Measurements from ENCODE around the gene CNKSR3.

Gene CNKSR3

DNA sequence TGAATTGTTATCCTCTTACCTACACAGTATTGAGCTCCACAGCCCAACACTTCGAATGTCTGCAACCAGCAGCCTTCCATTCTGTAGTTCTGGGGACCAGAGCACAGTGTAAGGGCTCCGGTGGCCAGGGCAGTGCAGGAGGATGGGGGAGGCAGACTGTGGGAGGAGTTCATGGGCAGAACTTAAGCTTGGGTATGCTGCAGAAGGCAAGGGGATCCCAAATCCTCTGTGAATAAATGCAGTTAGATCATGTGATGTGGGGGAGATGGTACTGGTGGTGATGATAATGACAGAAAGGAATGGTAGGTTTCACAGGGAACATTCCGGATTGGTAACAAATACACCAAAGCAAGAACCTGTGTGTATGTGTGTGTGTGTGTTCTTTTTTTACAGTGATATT is 26.5 kb upstream of the CNKSR3 start:
- TF ChIP-seq, protein P1, sequence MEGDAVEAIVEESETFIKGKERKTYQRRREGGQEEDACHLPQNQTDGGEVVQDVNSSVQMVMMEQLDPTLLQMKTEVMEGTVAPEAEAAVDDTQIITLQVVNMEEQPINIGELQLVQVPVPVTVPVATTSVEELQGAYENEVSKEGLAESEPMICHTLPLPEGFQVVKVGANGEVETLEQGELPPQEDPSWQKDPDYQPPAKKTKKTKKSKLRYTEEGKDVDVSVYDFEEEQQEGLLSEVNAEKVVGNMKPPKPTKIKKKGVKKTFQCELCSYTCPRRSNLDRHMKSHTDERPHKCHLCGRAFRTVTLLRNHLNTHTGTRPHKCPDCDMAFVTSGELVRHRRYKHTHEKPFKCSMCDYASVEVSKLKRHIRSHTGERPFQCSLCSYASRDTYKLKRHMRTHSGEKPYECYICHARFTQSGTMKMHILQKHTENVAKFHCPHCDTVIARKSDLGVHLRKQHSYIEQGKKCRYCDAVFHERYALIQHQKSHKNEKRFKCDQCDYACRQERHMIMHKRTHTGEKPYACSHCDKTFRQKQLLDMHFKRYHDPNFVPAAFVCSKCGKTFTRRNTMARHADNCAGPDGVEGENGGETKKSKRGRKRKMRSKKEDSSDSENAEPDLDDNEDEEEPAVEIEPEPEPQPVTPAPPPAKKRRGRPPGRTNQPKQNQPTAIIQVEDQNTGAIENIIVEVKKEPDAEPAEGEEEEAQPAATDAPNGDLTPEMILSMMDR (IDR thresholded peaks at IDR 0.05; ENCODE audit: extremely low read depth, missing control alignments) = no peak
- no peak for DNase-seq (ENCODE audit: low spot score)

GRCh38 chr6:154536255-154536654 is 25.8 kb upstream of the CNKSR3 start:
- TF ChIP-seq, protein P1 (IDR thresholded peaks at IDR 0.05; ENCODE audit: extremely low read depth, missing control alignments) = no peak
- DNase-seq (ENCODE audit: low spot score) = no peak

DNA sequence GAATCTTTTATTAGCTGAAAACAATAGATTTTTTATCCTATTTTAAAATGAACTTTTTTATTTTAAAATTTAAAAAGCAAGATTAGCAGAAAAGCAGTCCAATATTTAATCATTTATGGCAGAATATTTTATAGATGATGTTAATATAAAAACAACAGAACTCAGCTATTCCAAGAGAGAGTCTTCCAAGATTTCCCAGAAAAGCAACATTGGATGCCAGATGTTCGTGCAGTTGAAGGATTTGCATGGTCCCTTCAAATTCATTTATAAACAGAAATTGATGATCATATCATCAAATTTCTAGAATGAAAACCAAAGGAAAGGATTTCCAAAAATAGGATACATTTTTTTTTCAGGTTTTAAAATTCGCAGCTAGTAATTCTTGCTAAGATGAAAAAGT is 25.4 kb upstream of the CNKSR3 start:
- TF ChIP-seq, protein P1 (IDR thresholded peaks at IDR 0.05; ENCODE audit: extremely low read depth, missing control alignments) = no peak
- no peak for DNase-seq (ENCODE audit: low spot score)

DNA sequence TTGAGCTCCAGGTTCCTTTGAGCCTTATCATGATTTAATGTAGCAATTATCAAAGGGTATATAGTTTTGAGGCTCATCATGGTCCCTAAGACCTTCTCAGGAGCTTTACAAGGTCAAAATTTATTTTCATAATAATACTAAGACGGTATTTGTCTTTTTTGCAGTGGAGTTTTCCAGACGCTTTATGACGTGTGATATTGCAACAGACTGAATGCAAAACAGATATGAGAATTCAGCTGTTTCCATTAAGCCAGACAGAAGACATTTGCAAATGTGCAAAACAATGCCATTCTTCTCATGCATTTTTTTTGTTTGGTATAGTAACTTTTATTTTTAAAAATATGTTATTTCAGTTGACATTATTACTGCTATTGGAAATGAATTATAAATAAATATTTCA is 24.7 kb upstream of the CNKSR3 start:
- no peak for DNase-seq (ENCODE audit: low spot score)
- TF ChIP-seq, protein P1 (IDR thresholded peaks at IDR 0.05; ENCODE audit: extremely low read depth, missing control alignments) = no peak

DNA sequence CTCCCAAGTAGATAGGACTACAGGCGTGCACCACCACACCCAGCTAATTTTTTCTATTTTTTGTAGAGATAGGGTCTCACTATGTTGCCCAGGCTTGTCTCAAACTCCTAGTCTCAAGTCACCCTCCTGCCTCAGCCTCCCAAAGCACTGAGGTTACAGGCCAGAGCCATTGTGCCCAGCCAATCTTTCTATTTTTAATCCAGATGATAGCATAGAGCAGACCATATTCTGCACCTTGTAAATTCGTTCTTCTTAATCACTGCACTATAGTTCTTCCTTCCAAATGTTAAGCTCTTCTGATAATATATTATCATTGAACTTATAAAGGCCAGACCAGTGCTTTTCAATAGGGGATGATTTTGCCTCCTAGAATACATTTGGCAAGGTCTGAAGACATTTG is 24.0 kb upstream of the CNKSR3 start:
- TF ChIP-seq, protein P1 (IDR thresholded peaks at IDR 0.05; ENCODE audit: extremely low read depth, missing control alignments) = no peak
- no peak for DNase-seq (ENCODE audit: low spot score)

- TF ChIP-seq, protein P1 (IDR thresholded peaks at IDR 0.05; ENCODE audit: extremely low read depth, missing control alignments) = no peak
- no peak for DNase-seq (ENCODE audit: low spot score)
Observed at GRCh38 chr6:154532426-154532825, 21.9 kb upstream of the CNKSR3 start.

GRCh38 chr6:154529957-154530356 is 19.5 kb upstream of the CNKSR3 start:
- TF ChIP-seq, protein P1 (IDR thresholded peaks at IDR 0.05; ENCODE audit: extremely low read depth, missing control alignments) = no peak
- DNase-seq (ENCODE audit: low spot score) = no peak
